Osteocyte (in vitro differentiated cells): ENCODE measurements around the gene VRK3. TPM values are rescaled to one million over a fixed set of nuclear protein-coding genes. Genes with fewer than 3 reads are reported as not detected.
"Not testable (repeated sequence)": the region's sequence is repeated elsewhere in the genome, so short reads cannot be mapped to it uniquely, and the experiment has no call there.

Source experiments
- DNase-seq: peaks from one replicate; pipeline ENCODE4 v3.0.0; 2021; ENCODE audit warnings: mixed read lengths; ENCODE audit not compliant: unreplicated experiment; ENCODE audit errors: extremely low spot score
- H3K27ac Mint-ChIP-seq: one replicate; pipeline ENCODE4 v1.8.0; 2021; ENCODE audit warnings: mild to moderate bottlenecking, mixed read lengths; ENCODE audit not compliant: unreplicated experiment
- H3K27me3 Mint-ChIP-seq: one replicate; pipeline ENCODE4 v1.8.0; 2021; ENCODE audit warnings: mixed read lengths; ENCODE audit not compliant: unreplicated experiment
- H3K36me3 Mint-ChIP-seq: one replicate; pipeline ENCODE4 v1.8.0; 2021; ENCODE audit warnings: mixed read lengths; ENCODE audit not compliant: unreplicated experiment
- H3K4me1 Mint-ChIP-seq: one replicate; pipeline ENCODE4 v1.8.0; 2021; ENCODE audit warnings: mixed read lengths; ENCODE audit not compliant: unreplicated experiment
- H3K4me3 Mint-ChIP-seq: one replicate; pipeline ENCODE4 v1.8.0; 2021; ENCODE audit warnings: mild to moderate bottlenecking, moderate library complexity, mixed read lengths; ENCODE audit not compliant: unreplicated experiment
- H3K9me3 Mint-ChIP-seq: one replicate; pipeline ENCODE4 v1.8.0; 2021; ENCODE audit warnings: mixed read lengths; ENCODE audit not compliant: unreplicated experiment
- CTCF ChIP-seq: fragments of 200-600 bp; sonication (generic); IDR thresholded peaks from 2 replicates; pipeline ENCODE4 v1.5.0; 2021; ENCODE audit warnings: antibody characterized with exemption, mild to moderate bottlenecking, moderate library complexity
- total RNA-seq: library from RNA; stranded (reverse); gene quantifications from 2 replicates; pipeline ENCODE4 v1.2.1, GENCODE V29; 2021

Gene VRK3
- total RNA-seq, 1 donor from 2014 or later, result 31.5 TPM

- H3K4me3 Mint-ChIP-seq, result no peak overlapping the region
Measured at GRCh38 chr19:50060107-50060506, 34.9 kb upstream of the VRK3 start.

DNA sequence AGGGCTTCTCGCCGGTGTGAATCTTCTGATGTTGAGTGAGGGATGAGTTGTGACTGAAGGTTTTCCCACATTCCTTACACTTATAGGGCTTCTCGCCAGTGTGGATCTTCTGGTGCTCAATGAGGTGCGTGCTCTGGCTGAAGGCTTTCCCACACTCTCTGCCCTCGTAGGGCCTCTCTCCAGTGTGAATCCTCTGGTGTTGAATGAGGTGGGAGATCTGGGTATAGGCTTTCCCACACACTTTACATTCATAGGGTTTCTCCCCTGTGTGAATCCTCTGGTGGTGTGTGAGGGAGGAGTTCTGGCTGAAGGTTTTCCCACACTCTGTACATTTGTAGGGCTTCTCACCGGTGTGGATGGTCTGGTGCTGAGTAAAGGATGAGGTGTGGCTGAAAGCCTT lies 33.9 kb upstream of the VRK3 start:
- no peak overlapping the region for H3K4me3 Mint-ChIP-seq
- H3K27ac Mint-ChIP-seq, result no peak overlapping the region
- no peaks in the 10 kb centered on the region for H3K36me3 Mint-ChIP-seq
- no peak for DNase-seq
- H3K4me1 Mint-ChIP-seq, result no peaks in the 10 kb centered on the region
- no peaks in the 10 kb centered on the region for H3K9me3 Mint-ChIP-seq
- no peak for TF ChIP-seq CTCF
- H3K27me3 Mint-ChIP-seq, result no peaks in the 10 kb centered on the region

More at GRCh38 chr19:50060107-50060506, 34.9 kb upstream of the VRK3 start:
- TF ChIP-seq CTCF, result no peak
- no peak for DNase-seq
- H3K27me3 Mint-ChIP-seq, result no peaks in the 10 kb centered on the region
- no peaks in the 10 kb centered on the region for H3K4me1 Mint-ChIP-seq
- H3K9me3 Mint-ChIP-seq, result no peaks in the 10 kb centered on the region
- no peak overlapping the region for H3K27ac Mint-ChIP-seq
- no peaks in the 10 kb centered on the region for H3K36me3 Mint-ChIP-seq

DNA sequence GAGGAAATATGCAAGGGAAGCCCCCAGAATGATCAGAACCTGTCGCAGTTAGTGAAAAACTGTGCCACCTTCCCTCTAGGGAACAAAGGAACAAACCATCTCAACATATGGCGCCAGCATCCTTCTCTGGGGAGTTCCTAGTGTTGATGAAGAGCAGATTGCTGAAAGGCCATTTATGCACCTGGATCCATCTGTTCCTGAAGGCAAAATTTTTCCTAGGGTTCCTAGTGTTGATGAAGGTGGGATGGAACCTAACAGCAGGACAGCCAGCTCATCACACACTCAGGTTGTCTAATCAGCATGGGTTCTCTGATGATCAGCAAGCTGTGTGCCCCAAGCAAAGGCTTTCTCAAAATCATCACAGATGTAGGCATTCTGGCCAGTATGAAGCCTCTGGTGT lies 33.3 kb upstream of the VRK3 start:
- Mint-ChIP-seq H3K27me3 (no peaks in the 10 kb centered on the region), H3K4me1 (no peaks in the 10 kb centered on the region), H3K36me3 (no peaks in the 10 kb centered on the region), H3K4me3 (no peak overlapping the region), H3K27ac (no peak overlapping the region), H3K9me3 (no peaks in the 10 kb centered on the region)
- no peak for DNase-seq
- no peak for TF ChIP-seq CTCF

DNA sequence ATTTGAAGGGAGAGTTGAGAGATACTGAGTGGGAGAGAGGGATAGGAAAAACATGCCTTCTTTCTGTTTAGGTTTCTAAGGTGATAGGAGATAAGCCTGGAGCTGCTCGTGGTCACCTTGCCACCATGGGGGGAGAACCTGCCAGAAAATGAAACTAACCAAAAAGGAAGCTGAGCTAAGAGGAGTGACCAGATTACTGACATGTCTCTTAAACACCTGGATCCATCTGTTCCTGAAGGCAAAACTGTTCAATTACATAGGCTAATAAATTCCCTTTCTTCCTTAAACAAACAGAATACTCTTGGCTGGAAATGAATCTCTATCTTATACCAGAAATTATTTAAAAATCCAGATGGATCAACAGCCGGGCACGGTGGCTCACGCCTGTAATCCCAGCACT lies 27.9 kb upstream of the VRK3 start:
- no peak overlapping the region for H3K4me3 Mint-ChIP-seq
- no peak for TF ChIP-seq CTCF
- H3K4me1 Mint-ChIP-seq, result peaks cover 11% of the 10 kb centered on the region
- peaks cover 7% of the 10 kb centered on the region for H3K9me3 Mint-ChIP-seq
- peaks cover 6% of the 10 kb centered on the region for H3K36me3 Mint-ChIP-seq
- no peaks in the 10 kb centered on the region for H3K27me3 Mint-ChIP-seq
- no peak overlapping the region for H3K27ac Mint-ChIP-seq
- DNase-seq, result no peak

GRCh38 chr19:50051964-50052363 lies 26.8 kb upstream of the VRK3 start:
- H3K4me3 Mint-ChIP-seq, result no peak overlapping the region
- peaks cover 13% of the 10 kb centered on the region for H3K9me3 Mint-ChIP-seq
- H3K27ac Mint-ChIP-seq, result no peak overlapping the region
- peaks cover 15% of the 10 kb centered on the region for H3K36me3 Mint-ChIP-seq
- TF ChIP-seq CTCF, result no peak
- no peak for DNase-seq
- H3K27me3 Mint-ChIP-seq, result no peaks in the 10 kb centered on the region
- H3K4me1 Mint-ChIP-seq, result peaks cover 11% of the 10 kb centered on the region

DNA sequence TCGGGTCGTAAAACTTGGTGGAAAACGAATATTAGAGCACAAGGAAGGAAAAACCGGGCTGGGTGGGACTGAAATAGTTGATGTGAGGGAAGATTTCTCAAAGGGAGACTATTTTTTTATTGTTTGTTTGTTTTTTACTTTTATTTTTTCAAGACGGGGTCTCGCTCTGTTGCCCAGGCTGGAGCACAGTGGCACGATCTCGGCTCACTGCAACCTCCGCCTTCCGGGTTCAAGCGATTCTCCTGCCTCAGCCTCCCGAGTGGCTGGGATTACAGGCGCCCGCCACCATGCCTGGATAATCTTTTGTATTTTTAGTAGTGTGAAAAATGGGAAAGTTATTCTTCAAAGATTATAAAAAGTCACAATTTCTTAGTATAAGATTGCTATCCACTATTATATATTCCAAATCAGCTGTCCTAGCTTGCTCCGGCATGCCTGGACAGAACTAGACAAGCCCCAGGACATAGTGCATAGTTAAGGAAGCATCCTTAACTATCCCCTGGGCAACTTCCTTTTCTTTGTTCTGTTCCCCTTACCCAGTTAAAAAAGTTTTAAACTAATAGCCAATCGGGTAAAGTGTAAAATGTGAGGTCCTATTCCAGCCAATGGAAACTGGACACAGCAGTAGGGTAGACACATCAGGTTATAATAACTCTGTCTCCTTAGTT lies 26.2 kb upstream of the VRK3 start:
- H3K27ac Mint-ChIP-seq, result peak overlapping the region; percentile 83
- peak overlapping the region; percentile 83 for H3K4me3 Mint-ChIP-seq
- H3K36me3 Mint-ChIP-seq, result peaks cover 21% of the 10 kb centered on the region
- H3K4me1 Mint-ChIP-seq, result peaks cover 11% of the 10 kb centered on the region
- not testable (repeated sequence) for H3K27me3 Mint-ChIP-seq, DNase-seq
- peaks cover 13% of the 10 kb centered on the region for H3K9me3 Mint-ChIP-seq
